Measurements from ENCODE around the gene ULK4. TPM values are rescaled to one million over a fixed set of nuclear protein-coding genes. Genes with fewer than 3 reads are reported as not detected.

ULK4 gene
- polyA plus RNA-seq, 1 donor from 2014 or later = 7.2 TPM

GRCh38 chr3:41502481-41502880 lies 459.4 kb downstream of the ULK4 start:
- no peaks in the 10 kb centered on the region for H3K36me3 ChIP-seq (ENCODE audit: insufficient read depth, low read length)
- H3K9me3 ChIP-seq (ENCODE audit: low read length) = no peaks in the 10 kb centered on the region
- H3K4me2 ChIP-seq (ENCODE audit: low read length) = no peak overlapping the region
- no peaks in the 10 kb centered on the region for H3K79me2 ChIP-seq (replicated peaks; ENCODE audit: insufficient read depth, low read length)
- no peaks in the 10 kb centered on the region for H3K9me2 ChIP-seq (ENCODE audit: insufficient read depth, low read length)
- H2AFZ ChIP-seq (ENCODE audit: low read depth, low read length) = no peak overlapping the region
- no peaks in the 10 kb centered on the region for H3K27me3 ChIP-seq (ENCODE audit: insufficient read depth, low read depth, low read length)
- H3K27ac ChIP-seq (ENCODE audit: low read length) = no peak overlapping the region
- TF ChIP-seq EZH2 (IDR thresholded peaks at IDR 0.05; ENCODE audit: borderline replicate concordance, insufficient read depth, low read length, poor library complexity, severe bottlenecking) = no peak
- TF ChIP-seq, protein P1, sequence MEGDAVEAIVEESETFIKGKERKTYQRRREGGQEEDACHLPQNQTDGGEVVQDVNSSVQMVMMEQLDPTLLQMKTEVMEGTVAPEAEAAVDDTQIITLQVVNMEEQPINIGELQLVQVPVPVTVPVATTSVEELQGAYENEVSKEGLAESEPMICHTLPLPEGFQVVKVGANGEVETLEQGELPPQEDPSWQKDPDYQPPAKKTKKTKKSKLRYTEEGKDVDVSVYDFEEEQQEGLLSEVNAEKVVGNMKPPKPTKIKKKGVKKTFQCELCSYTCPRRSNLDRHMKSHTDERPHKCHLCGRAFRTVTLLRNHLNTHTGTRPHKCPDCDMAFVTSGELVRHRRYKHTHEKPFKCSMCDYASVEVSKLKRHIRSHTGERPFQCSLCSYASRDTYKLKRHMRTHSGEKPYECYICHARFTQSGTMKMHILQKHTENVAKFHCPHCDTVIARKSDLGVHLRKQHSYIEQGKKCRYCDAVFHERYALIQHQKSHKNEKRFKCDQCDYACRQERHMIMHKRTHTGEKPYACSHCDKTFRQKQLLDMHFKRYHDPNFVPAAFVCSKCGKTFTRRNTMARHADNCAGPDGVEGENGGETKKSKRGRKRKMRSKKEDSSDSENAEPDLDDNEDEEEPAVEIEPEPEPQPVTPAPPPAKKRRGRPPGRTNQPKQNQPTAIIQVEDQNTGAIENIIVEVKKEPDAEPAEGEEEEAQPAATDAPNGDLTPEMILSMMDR (IDR thresholded peaks at IDR 0.05; ENCODE audit: poor library complexity, severe bottlenecking) = no peak
- TF ChIP-seq POLR2AphosphoS5 (IDR thresholded peaks at IDR 0.05) = no peak
- TF ChIP-seq TAF1 (IDR thresholded peaks at IDR 0.05; ENCODE audit: low read depth) = no peak
- no peak for TF ChIP-seq EP300 (conservative IDR thresholded peaks at IDR 0.05; ENCODE audit: poor library complexity, severe bottlenecking)
- no peak for TF ChIP-seq SMC3 (conservative IDR thresholded peaks at IDR 0.05; ENCODE audit: poor library complexity)
- no peak for TF ChIP-seq RAD21 (conservative IDR thresholded peaks at IDR 0.05)
- TF ChIP-seq, protein P2, sequence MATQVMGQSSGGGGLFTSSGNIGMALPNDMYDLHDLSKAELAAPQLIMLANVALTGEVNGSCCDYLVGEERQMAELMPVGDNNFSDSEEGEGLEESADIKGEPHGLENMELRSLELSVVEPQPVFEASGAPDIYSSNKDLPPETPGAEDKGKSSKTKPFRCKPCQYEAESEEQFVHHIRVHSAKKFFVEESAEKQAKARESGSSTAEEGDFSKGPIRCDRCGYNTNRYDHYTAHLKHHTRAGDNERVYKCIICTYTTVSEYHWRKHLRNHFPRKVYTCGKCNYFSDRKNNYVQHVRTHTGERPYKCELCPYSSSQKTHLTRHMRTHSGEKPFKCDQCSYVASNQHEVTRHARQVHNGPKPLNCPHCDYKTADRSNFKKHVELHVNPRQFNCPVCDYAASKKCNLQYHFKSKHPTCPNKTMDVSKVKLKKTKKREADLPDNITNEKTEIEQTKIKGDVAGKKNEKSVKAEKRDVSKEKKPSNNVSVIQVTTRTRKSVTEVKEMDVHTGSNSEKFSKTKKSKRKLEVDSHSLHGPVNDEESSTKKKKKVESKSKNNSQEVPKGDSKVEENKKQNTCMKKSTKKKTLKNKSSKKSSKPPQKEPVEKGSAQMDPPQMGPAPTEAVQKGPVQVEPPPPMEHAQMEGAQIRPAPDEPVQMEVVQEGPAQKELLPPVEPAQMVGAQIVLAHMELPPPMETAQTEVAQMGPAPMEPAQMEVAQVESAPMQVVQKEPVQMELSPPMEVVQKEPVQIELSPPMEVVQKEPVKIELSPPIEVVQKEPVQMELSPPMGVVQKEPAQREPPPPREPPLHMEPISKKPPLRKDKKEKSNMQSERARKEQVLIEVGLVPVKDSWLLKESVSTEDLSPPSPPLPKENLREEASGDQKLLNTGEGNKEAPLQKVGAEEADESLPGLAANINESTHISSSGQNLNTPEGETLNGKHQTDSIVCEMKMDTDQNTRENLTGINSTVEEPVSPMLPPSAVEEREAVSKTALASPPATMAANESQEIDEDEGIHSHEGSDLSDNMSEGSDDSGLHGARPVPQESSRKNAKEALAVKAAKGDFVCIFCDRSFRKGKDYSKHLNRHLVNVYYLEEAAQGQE (IDR thresholded peaks at IDR 0.05; ENCODE audit: borderline replicate concordance) = no peak
- TF ChIP-seq MXI1 (conservative IDR thresholded peaks at IDR 0.05; ENCODE audit: poor library complexity, severe bottlenecking) = no peak
- H3K9ac ChIP-seq (ENCODE audit: low read length) = no peak overlapping the region
- H4K20me1 ChIP-seq (ENCODE audit: insufficient read depth) = no peaks in the 10 kb centered on the region
- no peaks in the 10 kb centered on the region for H3F3A ChIP-seq (ENCODE audit: insufficient read depth, low read length, poor library complexity, severe bottlenecking)
- no peak overlapping the region for H3K4me3 ChIP-seq (ENCODE audit: low read length)

DNA sequence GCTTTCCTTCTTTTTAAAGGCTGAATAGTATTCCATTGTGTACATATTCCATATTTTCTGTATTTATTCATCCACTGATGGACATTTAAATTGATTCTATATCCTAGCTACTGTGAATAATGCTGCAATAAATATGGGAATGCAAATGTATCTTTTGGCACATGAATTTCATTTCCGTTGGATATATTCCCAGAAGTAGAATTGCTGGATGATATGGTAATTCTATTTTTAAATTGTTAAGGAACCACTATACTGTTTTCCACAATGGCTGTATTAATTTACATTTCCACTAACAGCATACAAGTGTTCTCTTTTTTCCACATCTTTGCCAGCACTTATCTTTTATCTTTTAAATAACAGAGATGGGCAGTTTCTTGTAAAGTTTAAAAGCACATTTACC lies 459.9 kb downstream of the ULK4 start:
- no peak overlapping the region for H3K27ac ChIP-seq (ENCODE audit: low read length)
- H3K27me3 ChIP-seq (ENCODE audit: insufficient read depth, low read depth, low read length) = no peaks in the 10 kb centered on the region
- H4K20me1 ChIP-seq (ENCODE audit: insufficient read depth) = no peaks in the 10 kb centered on the region
- no peak overlapping the region for H2AFZ ChIP-seq (ENCODE audit: low read depth, low read length)
- no peak overlapping the region for H3K4me3 ChIP-seq (ENCODE audit: low read length)
- H3K9ac ChIP-seq (ENCODE audit: low read length) = no peak overlapping the region
- no peak for TF ChIP-seq POLR2AphosphoS5 (IDR thresholded peaks at IDR 0.05)
- H3F3A ChIP-seq (ENCODE audit: insufficient read depth, low read length, poor library complexity, severe bottlenecking) = no peaks in the 10 kb centered on the region
- no peaks in the 10 kb centered on the region for H3K36me3 ChIP-seq (ENCODE audit: insufficient read depth, low read length)
- H3K9me3 ChIP-seq (ENCODE audit: low read length) = no peaks in the 10 kb centered on the region
- H3K9me2 ChIP-seq (ENCODE audit: insufficient read depth, low read length) = no peaks in the 10 kb centered on the region
- H3K79me2 ChIP-seq (replicated peaks; ENCODE audit: insufficient read depth, low read length) = no peaks in the 10 kb centered on the region
- H3K4me2 ChIP-seq (ENCODE audit: low read length) = no peak overlapping the region

- H3K27ac ChIP-seq (ENCODE audit: low read length) = no peak overlapping the region
- no peaks in the 10 kb centered on the region for H3K9me3 ChIP-seq (ENCODE audit: low read length)
- H3K27me3 ChIP-seq (ENCODE audit: insufficient read depth, low read depth, low read length) = no peaks in the 10 kb centered on the region
- H3F3A ChIP-seq (ENCODE audit: insufficient read depth, low read length, poor library complexity, severe bottlenecking) = no peaks in the 10 kb centered on the region
- no peak overlapping the region for H3K4me2 ChIP-seq (ENCODE audit: low read length)
- H3K36me3 ChIP-seq (ENCODE audit: insufficient read depth, low read length) = no peaks in the 10 kb centered on the region
- H3K4me3 ChIP-seq (ENCODE audit: low read length) = no peak overlapping the region
- H3K9me2 ChIP-seq (ENCODE audit: insufficient read depth, low read length) = no peaks in the 10 kb centered on the region
- H3K79me2 ChIP-seq (replicated peaks; ENCODE audit: insufficient read depth, low read length) = no peaks in the 10 kb centered on the region
- TF ChIP-seq MXI1 (conservative IDR thresholded peaks at IDR 0.05; ENCODE audit: poor library complexity, severe bottlenecking) (no peak), EP300 (conservative IDR thresholded peaks at IDR 0.05; ENCODE audit: poor library complexity, severe bottlenecking) (no peak), TAF1 (IDR thresholded peaks at IDR 0.05; ENCODE audit: low read depth) (no peak), EZH2 (IDR thresholded peaks at IDR 0.05; ENCODE audit: borderline replicate concordance, insufficient read depth, low read length, poor library complexity, severe bottlenecking) (no peak), RAD21 (conservative IDR thresholded peaks at IDR 0.05) (no peak), POLR2AphosphoS5 (IDR thresholded peaks at IDR 0.05) (no peak), SMC3 (conservative IDR thresholded peaks at IDR 0.05; ENCODE audit: poor library complexity) (no peak)
- TF ChIP-seq, protein P1 (IDR thresholded peaks at IDR 0.05; ENCODE audit: poor library complexity, severe bottlenecking) = no peak
- TF ChIP-seq, protein P2 (IDR thresholded peaks at IDR 0.05; ENCODE audit: borderline replicate concordance) = no peak
- H3K9ac ChIP-seq (ENCODE audit: low read length) = no peak overlapping the region
- no peak overlapping the region for H2AFZ ChIP-seq (ENCODE audit: low read depth, low read length)
- H4K20me1 ChIP-seq (ENCODE audit: insufficient read depth) = no peaks in the 10 kb centered on the region
Measured at GRCh38 chr3:41498847-41499246, 463.1 kb downstream of the ULK4 start.

Data from neural cell (in vitro differentiated cells).